ENCODE data around the gene POLD2.
A peak's percentile ranks its signal among the peaks of the same experiment; 100 is the strongest.

POLD2 gene

GRCh38 chr7:44100458-44101302, 22.7 kb downstream of the POLD2 start:
- no peak for DNase-seq

- DNase-seq: no peak
These were observed 23.7 kb downstream of the POLD2 start for GRCh38 chr7:44099669-44100068.

GRCh38 chr7:44098092-44099068, 25.0 kb downstream of the POLD2 start:
- DNase-seq: no peak

- no peak for DNase-seq
These were observed 26.1 kb downstream of the POLD2 start for GRCh38 chr7:44097064-44097932.

- DNase-seq: no peak
These were observed 26.9 kb downstream of the POLD2 start for GRCh38 chr7:44096326-44096881.

GRCh38 chr7:44095781-44096180, 27.6 kb downstream of the POLD2 start:
- no peak for DNase-seq

- no peak for DNase-seq
These were observed 28.3 kb downstream of the POLD2 start for GRCh38 chr7:44094883-44095592.

GRCh38 chr7:44094365-44094764, 29.0 kb downstream of the POLD2 start:
- DNase-seq: no peak

GRCh38 chr7:44093102-44093641, 30.2 kb downstream of the POLD2 start:
- no peak for DNase-seq

GRCh38 chr7:44087911-44088838, 35.2 kb downstream of the POLD2 start:
- DNase-seq: no peak

- no peak for DNase-seq
These were observed 36.7 kb downstream of the POLD2 start for GRCh38 chr7:44086627-44087026.

GRCh38 chr7:44085546-44085945, 37.8 kb downstream of the POLD2 start:
- no peak for DNase-seq

- no peak for DNase-seq
These were observed 38.6 kb downstream of the POLD2 start for GRCh38 chr7:44084701-44085100.

- no peak for DNase-seq
These were observed 39.6 kb downstream of the POLD2 start for GRCh38 chr7:44083796-44084195.

GRCh38 chr7:44082541-44083207, 40.7 kb downstream of the POLD2 start:
- peak; percentile 93 to 99 (median 98) for DNase-seq

GRCh38 chr7:44081266-44081748, 42.0 kb downstream of the POLD2 start:
- DNase-seq: peak in 4 of 6 experiments; percentile 8 to 59 (median 25)

GRCh38 chr7:44080686-44081265, 42.6 kb downstream of the POLD2 start:
- DNase-seq: no peak

GRCh38 chr7:44080118-44080517, 43.2 kb downstream of the POLD2 start:
- no peak for DNase-seq

Measured in stimulated activated naive CD4-positive, alpha-beta T cell (primary cell).